C4-2B (cell line): Measurements from ENCODE around the gene PLXDC2.

Source experiments
- ZFX ChIP-seq: fragments of 450-650 bp; IDR thresholded peaks from 2 replicates; pipeline ENCODE4 v1.6.1; 2017
- TF ChIP-seq, protein P1 (sequence below): fragments of 450-650 bp; conservative IDR thresholded peaks from 2 replicates; pipeline ENCODE4 v1.5.1; 2017; ENCODE audit warnings: mild to moderate bottlenecking

DNA sequence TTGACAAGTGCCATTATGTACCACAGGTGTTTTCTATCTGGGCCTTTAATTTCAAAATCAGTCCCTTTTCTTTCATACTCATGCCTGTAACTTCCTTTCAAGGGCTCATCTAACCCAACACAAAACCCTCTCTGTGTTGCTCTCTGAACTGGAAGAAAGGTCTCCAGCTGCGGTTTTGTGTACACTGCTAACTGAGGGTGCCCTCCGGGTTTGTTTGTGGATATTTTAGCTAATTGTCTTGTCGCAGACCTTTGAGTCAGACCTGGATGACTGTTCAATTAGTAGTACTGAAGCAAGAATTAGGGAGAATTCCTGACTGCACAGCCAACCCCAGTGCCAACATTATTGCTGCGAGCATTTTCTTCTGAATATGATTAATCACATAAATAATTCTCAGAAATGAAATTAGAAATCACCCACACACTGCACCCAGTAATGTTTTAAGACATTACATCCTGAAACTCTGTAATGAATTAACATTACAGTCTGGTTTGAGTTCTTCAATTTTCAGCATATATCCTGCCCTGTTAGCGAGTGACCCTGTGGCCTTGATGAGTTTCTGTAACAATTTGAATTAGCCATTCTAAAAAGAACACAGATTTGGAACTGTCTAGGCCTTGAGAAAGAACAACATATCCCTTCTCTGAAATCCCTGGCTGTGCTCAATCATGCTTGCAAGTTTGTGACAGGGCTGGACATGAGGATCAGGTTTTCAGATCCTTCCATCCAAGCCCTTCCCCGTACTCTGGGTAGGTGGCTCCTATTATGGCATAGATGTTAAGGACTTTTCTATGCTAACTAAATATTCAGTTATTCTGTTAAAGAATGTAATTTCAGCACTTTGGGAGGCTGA is 460.1 kb downstream of the PLXDC2 start:
- no peak for TF ChIP-seq ZFX
- TF ChIP-seq, protein P1, sequence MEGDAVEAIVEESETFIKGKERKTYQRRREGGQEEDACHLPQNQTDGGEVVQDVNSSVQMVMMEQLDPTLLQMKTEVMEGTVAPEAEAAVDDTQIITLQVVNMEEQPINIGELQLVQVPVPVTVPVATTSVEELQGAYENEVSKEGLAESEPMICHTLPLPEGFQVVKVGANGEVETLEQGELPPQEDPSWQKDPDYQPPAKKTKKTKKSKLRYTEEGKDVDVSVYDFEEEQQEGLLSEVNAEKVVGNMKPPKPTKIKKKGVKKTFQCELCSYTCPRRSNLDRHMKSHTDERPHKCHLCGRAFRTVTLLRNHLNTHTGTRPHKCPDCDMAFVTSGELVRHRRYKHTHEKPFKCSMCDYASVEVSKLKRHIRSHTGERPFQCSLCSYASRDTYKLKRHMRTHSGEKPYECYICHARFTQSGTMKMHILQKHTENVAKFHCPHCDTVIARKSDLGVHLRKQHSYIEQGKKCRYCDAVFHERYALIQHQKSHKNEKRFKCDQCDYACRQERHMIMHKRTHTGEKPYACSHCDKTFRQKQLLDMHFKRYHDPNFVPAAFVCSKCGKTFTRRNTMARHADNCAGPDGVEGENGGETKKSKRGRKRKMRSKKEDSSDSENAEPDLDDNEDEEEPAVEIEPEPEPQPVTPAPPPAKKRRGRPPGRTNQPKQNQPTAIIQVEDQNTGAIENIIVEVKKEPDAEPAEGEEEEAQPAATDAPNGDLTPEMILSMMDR = no peak
